GM13976 (cell line): ENCODE data around the gene ATOH8.

Experiments used
- DNase-seq: peaks from one replicate; pipeline ENCODE4 v3.0.0; 2012; ENCODE audit warnings: low spot score
- CTCF ChIP-seq: IDR thresholded peaks from 2 replicates; pipeline ENCODE4 v1.5.1; 2012; ENCODE audit warnings: borderline replicate concordance, mild to moderate bottlenecking; ENCODE audit not compliant: insufficient read depth; ENCODE audit errors: extremely low read depth, missing control alignments, control extremely low read depth
- in situ Hi-C: fragments of 300-500 bp; cut with MboI; formaldehyde crosslinking; loops from one replicate; pipeline ENCODE4 v1.12.0; 2022; ENCODE audit warnings: low sequenced_read_pairs, mixed read lengths, inconsistent platforms; ENCODE audit not compliant: unreplicated experiment

The ATOH8 gene

GRCh38 chr2:85747441-85747840 is 6.3 kb upstream of the ATOH8 start:
- in situ Hi-C loops: no loop called here
- TF ChIP-seq CTCF: no peak
- no peak for DNase-seq

GRCh38 chr2:85748039-85748734 is 5.6 kb upstream of the ATOH8 start:
- no peak for TF ChIP-seq CTCF
- in situ Hi-C loops: no loop called here
- DNase-seq: peak; percentile 69

- in situ Hi-C loops: no loop called here
- DNase-seq: no peak
- TF ChIP-seq CTCF: no peak
Observed at GRCh38 chr2:85748985-85749875, 4.6 kb upstream of the ATOH8 start.

GRCh38 chr2:85750587-85751575 is 2.9 kb upstream of the ATOH8 start:
- peak; percentile 36 for TF ChIP-seq CTCF
- peak; percentile 64 for DNase-seq
- in situ Hi-C loops: no loop called here

GRCh38 chr2:85751627-85752026 is 2.2 kb upstream of the ATOH8 start:
- no peak for TF ChIP-seq CTCF
- DNase-seq: no peak
- in situ Hi-C loops: no loop called here

GRCh38 chr2:85753035-85753524 is 711 bp upstream of the ATOH8 start:
- in situ Hi-C loops: no loop called here
- TF ChIP-seq CTCF: no peak
- no peak for DNase-seq
